CD4-positive, alpha-beta T cell treated with Interleukin-21 for 1 hour (primary cell): ENCODE results near the gene F13A1.

Source experiments
- DNase-seq: peaks from one replicate; pipeline ENCODE4 v3.0.0-alpha.2; 2020

The F13A1 gene

DNA sequence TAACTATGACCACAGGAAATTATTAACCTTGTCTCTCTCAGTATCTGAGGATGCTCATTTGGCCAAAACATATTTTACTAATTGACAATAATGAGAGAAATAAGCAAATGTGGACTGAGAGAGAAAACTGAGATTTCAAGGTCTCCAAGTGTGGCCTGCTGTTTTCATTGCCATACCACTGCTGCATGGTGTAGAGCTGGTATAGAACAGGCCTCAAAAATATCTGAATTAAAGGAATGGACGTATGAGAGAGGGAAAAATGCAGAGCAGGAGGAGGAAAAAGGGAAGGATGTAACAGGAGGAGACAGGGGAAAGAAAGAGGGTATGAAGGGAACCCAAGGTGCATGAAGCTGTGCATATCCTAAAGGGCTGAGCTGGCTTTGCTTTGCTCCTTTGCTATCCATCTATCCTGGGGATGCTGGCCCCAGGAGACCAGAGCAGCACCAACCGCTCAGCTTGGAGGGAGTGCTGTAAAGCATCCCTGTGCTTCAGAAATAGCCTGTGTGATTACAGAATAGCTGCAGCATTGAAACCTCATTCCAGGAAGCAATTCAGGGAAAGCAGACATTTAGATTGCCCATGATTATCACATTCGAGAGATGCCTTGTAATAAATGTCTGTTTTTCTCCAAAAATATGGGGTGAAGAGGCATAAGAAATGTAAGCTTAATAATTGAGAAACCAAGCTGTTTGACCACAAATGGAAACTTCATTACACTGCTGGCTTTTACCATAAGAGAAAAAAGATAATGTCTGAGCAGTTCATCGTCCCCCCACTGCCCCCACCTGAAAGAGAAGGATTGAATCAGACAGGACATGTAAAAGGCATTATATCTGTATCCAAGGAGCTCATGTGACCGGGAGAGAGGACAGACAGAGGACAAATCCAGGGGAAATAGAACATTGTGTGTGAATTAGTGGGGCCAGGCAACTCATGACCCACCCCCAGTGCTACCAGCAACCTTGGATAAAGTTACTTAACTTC lies 80.6 kb downstream of the F13A1 start:
- DNase-seq, result no peak

DNA sequence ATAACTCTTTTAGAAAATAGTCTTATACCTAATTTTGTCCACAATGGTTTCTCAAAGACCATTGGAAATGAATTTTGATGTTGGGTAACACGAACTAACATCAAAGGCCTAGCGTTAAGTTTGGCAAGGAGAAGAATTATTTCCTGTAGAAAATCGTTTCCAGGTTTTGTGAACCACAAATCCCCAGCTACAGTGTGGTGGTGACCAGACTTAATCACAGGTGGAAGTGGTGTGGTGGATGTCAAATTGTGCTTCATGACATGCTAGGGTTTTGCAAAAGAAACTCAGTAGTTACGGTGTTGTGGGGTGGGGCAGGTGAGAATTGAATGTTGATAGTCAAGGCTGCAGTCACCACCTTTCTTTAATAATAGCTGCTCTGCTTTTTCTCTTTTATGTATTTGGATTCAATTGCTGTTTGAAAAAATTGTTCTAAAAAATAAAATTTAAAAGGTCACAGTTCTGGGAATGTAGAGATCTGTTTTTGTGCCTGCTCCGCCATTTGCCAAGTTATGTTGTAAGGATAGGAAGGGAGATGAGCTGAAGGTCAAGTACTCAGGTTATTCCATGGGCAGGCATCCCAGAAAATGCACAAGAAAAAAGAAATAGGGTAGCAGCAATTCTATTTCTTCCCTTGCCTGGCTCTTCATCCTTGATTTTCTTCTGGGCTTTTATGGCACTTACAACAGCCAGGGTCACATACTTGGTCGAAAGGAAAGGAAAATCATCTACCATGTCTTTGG lies 83.6 kb downstream of the F13A1 start:
- no peak for DNase-seq

DNA sequence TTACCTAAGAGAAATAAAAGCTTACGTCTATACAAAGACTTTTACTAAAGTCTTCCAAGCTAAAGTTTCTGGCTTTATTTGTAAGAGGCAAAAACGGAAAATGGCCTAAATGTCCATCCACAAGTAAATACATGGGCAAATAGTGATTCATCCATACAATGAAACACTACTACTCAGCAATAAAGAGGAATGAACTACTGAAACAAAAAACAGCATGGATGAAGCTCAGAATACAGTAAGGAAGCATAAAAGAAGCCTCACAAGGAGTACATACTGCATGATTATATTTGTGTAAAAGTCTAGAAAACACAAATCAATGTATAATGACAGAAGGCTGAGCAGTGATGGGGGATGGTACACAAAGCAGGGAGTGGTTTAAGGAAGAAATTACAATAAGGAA lies 84.7 kb downstream of the F13A1 start:
- DNase-seq, result no peak

DNA sequence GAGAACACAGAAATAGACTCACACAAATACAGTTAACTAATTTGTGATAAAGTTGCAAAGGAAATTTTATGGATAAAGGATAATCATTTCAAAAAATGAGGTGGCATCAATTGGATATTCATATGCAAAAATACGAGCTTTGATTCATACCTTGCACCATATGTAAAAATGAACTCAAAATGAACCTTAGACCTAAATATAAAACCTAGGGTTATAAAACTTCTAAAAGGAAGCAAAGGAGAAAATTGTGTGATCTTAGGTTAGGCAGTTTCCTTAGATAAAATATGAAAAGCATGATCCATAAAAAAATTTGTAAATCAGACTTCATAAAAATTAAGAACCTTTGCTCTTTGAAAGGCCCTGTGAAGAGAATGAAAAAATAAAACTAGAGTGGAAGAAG lies 85.5 kb downstream of the F13A1 start:
- DNase-seq, result no peak

DNA sequence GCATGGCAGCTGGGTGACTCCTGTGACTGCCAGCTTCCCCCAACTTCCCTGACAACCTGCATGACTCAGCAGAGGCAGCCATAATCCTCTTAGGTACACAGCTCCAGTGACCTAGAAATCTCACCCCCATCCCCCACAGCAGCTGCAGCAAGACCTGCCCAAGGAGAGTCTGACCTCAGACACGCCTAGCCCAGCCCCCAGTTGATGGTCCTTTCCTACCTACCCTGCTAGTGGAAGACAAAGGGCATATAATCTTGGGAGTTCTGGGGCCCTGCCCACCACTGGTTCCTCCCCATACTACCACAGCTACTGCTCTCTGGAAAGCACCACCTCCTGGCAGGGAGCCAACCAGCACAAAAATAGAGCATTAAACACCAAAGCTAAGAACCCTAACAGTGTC lies 90.2 kb downstream of the F13A1 start:
- DNase-seq, result no peak

DNA sequence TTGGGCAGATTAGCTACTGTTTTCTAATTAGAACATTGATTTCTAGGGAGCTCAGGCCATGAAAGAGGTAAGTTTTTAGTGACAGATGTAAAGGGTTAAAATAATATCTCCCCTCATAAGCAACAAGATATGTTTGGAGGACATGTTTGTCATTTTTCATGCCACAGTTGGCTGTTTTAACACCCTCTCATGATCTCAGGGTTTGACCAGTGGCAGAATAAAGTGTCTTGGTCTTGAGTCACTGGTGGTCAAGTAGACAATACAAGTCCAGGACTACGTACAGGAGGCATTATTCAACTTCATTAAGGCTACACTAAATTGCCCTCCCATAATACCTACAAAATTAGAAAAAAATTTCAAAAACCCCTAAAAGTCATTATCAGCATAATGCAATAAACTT lies 92.6 kb downstream of the F13A1 start:
- DNase-seq, result no peak

DNA sequence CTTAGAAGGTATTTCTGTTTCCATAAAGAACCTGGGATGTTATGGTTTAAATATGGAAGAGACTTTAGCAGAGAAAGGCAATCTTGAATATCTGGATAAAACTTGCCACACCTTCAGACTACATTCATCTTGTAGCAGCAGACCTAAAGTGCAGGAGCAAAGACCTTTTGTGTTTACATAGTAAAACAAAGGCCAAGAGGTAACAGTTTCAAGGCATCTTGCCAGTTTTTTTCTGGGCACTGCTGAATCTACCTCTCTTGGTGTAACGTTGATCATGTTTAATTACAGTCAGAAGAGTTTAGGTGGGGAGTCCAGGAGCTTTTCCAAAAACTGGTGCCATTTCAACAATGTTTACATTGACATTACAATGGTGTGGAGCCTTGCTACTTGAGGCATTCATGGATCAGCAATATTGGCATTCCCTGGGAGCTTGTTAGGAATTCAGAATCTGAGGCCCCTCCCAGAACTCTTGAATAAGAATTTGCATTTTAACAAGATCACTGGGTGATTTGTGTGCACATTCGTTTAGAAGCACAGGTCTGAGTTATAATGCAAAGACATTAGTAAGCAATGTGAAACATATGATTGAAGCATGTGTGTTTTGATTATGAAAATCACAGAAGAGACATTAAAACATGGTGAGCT lies 94.5 kb downstream of the F13A1 start:
- no peak for DNase-seq

DNA sequence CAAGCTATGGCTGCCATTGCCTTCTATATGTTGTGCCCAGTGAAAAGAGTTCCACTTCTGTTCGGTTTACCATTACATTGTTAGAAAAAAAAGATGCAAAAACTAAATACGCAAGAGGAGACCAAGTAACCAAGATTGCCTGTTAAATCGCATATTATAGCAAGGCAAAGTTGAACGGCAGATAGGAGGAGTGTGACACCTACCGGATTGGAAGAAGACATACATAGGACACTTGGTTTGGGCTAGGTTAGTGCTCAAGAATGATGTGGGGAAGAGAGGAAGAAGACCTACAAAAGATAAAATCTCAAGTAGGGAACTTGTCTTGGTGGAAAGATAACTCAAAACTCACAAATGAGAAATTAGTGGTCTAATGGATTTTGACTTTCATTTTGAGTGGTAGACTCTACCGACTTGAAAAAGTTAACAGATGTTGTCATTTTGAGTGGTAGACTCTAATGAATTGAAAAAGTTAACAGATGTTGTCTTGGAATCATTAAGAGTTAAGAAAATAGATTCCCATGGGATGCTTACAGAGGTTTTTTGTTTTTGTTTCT lies 95.5 kb downstream of the F13A1 start:
- DNase-seq, result no peak

DNA sequence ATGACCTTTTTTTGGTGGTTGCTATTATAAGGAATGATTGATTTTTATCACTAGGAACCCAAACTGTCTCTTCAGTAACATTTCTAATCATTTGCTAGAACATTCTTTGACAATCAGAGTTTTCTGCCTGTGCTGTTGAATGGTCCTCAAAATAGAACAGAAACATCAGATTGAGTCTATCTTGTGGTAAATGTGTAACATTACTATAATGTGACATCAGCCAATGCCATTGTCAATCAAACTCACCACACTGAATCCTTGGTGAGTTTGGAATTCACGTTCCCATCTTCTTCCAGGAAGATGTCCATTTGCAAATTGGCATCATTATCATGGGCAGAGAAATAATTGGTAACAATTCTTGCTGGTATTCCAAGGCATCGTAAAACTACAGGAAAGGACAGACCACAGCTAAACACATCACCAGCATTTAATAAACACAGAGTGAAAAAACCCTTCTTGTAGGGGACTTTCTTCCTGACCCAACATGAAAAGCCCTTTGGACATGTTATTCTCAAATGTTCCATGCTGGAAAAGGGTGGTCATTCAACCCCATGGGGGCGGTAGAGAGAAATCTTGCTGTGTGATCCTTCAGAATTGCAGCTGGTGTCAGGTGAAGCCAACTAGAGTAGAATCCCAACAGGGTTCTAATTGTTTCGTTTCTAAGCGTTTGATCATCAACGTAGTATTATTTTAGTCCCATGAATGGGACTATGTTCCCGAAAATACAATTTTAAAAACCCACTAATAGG lies 98.5 kb downstream of the F13A1 start:
- DNase-seq, result no peak

DNA sequence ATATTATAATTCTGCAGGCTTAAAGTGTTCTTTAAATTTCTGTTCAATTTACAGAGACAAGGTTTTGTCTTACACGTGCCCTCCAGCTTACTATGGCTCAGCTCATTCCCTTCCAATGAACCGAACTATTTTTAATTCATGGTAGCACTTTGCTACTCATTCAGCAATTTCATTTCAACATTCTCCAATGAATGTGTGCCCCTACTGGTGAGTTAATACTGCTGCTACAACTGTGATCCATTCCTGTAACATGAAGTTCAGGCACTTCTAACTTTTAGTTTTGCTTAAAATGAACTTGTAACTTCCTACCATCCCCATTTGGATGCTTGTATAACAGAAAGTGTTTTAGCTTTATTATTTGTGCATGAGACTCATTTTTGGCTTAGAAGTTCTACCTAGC lies 99.7 kb downstream of the F13A1 start:
- no peak for DNase-seq

DNA sequence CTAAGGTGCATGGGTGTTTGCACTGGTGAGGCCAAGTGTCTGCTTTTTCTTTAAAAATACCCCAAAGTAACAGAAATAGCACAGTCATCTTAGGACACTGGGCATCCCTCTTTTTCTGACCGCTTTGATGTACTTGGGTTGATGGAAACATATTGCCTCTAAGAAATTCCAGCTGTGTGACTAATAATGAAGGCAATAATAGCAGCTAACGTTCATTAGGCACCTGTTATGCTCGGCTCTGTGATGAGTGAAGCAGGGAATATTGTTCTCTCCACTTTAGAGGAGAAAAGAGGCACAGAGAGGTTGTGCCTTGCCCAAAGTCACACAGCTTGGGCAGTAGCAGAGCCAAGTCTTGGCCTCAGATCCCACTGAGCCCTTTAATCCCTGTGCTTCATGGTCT lies 100.7 kb downstream of the F13A1 start:
- DNase-seq, result no peak

DNA sequence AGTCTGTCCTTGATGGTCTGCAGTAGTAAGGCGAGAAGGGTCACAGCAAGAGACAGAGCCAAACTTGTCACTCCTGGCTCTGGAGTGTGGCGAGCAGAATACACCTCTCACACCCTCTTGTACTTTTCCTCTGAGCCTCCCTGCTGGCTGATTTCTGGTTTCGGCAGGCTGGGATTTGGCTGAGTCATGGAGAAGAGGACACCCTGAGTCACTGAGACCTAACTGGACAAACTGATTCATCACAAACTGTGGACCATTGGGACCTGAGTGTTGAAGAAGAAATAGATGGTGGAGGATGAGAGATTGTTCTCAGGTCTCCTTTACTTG lies 101.7 kb downstream of the F13A1 start:
- DNase-seq, result no peak

DNA sequence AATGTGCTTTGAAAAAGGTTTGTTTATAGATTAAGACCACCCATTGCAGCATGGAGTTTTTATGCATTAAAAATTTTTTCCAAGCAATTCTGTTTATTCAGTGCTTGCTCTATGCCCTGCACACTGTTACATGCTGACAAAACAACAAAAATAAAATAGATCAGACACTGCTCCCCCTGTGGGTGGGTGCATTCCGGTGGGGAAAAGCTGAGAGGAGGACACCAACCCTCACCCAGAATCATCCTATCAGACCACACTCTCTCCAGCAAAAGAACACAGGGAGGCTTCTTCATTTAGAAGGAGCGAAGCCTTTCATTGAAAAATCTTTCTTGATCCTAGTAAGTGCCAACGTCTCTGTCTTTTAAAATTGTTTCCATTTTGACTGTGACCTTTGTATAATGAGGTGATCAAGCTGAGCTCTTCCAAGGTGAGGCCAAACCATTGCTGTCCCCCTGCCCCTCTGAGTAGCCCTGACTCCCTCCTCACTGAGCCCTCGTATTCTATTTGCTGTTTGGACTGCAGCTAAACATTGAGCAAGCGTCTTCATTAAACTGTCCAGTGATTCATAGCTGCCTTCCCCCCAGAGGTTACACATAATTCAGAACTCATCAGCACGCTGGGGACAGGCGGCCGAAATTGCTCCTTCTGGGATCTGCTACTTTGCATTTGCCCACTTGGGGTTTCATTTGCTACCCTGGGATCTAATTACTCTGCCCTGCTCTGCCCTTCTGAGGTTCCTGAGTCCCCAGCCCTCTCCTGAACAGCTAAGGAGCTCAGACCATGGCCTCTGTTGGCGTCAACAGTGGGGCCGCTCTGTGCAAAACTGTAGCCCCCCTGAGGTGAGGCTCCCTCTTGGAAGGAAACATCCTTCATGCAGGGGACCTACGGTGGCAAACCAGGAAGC lies 102.4 kb downstream of the F13A1 start:
- no peak for DNase-seq

DNA sequence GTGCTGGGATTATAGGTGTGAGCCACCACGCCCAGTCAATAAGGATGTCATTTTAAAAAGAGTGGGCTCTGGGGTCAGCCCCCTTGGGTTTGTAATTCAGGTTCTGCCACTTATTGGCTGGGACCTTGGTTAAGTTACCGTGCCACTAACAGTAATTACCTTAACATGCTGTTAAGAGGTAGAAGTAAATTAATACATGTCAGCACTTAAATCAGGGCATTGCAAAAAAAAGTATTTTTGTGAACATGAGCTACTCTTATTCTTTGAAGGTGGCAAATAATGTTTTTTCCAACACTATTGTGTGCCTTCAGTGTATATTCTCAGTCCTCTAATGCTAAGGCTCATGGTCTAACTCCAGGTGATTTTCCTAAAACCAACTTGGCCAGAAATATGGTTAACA lies 109.5 kb downstream of the F13A1 start:
- DNase-seq, result no peak

DNA sequence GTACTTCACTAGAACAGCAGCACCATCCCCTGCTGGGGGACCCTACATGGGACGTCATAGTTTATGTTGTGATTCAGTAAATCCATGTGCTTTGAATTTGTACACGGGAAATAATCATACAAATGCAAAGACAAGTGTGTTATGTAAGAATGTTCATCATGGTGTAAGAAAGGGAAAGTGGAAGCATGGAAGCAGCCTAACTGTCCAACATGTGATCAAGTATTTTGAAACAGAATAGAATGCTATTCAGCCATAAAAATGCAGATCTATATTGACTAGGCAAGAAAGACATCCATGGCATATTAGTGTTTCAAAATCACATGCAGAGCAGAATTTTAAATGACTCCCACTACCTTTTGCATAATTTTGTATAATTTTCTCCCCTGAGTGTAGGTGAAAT lies 117.6 kb downstream of the F13A1 start:
- no peak for DNase-seq

DNA sequence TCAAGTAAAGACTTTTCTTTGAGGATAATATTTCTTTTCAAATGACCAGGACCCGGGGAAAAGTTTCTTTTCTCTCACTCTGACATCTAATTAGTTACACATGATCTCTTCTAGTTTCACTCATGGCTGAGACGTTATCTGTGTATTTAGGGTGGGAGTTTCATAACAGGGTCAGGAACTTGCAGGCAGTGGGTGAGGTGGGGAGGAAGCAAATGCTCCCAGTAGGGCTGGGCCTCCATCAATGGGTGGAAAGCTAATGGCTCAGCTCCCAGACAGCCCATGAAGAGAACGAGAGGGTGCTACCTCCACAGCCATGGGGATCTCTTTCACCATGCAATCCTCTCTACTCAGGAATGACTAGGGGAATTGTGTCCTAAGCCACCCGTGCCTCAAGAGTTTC lies 119.3 kb downstream of the F13A1 start:
- DNase-seq, result no peak

DNA sequence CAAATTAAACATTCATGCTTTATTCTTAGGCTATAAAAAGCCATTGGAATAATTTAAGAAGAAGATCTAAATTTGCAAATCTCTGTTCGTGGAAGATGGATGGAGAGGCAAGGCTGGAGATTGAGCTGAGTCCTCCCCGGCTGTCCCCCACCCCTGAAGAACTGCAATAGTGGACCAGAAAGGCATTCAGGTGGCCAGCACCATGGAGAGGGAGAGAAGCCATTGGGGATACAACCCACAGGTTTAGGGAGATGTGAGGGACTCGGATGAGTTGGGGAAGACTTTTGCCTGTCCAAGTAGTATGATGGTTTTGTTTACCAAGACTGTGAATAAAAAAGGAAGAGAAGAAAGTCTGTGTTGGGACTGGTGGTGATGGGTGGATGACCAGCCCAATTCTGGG lies 120.8 kb downstream of the F13A1 start:
- DNase-seq, result no peak

DNA sequence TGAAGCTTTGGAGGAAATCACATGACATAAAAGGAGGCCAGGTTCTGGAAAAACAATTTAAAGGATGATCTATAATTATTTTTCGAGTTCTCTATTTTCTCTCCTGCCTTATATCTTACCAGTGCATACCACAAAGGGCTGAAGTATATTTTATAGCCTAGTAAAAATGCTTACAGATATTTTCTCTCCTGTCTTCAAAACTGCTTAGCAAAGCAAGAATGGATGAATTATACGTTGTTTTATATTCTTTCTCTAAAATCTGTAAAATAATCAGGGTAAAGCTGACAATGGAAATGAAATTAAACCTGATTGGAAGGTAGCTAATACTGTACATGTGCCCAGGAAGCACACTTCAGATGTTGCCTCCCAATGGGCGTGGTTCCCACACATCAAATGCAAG lies 123.7 kb downstream of the F13A1 start:
- no peak for DNase-seq

DNA sequence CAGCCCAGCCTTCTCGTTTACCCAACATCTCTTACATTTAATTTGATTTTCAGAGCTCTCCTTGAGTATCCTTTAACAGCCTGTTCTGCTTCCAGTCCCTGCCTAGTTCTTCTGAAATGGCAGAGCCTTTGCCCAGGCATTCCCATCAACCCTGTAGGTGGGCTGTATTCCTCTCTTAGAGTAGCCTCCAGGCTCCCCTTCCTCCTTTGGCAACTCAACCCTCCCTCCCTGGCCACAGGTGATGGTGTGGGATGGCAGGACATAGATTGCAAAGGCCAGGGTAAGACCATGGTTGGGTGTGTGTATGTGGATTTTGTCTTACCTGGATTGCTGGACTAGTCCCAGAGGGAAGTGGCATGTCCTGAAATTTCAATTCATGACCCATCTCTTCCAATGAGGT lies 125.4 kb downstream of the F13A1 start:
- DNase-seq, result no peak

DNA sequence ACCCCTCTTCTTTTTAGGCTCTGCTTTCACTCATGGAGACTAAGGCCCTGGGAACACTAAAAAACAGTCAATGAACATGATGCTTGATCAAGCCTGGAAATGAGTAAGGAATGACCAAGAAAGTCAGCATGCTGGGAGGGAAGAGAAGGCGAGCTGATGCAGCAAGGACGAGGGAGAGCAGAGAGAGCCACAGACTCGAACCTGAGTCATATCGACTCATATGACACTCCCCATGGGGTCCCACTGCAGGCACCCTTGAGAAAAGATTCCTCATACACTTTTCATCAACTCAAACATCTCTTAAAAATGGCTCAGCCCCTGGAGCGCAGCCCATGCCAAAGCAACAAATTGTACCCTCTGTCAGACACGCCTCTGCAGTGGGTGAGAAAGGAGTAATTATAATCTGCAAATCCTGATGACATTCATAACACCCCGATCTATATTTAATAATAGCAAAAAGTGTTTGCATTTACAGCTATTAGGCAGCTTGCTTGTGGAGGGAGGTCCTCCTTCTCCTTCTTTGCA lies 127.2 kb downstream of the F13A1 start:
- DNase-seq, result no peak

DNA sequence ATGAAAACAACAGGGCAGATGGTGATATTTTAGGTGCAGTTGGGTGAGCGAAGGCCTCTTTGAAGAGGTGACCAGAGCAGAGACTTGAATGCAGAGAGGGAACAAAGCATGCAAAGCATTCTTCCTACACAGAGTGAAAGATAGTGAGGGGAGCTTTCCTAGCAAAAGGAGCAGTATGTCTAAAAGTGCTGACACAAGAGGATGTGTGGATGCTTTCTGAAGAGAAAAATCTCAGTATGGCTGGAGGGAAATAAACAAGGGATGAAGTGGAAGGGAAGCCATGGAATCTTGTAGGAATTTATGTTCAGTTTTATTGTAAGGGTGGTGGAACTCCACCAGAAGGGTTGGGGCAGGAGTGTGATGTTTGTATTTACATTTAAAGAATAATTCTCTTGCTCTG lies 128.6 kb downstream of the F13A1 start:
- no peak for DNase-seq

DNA sequence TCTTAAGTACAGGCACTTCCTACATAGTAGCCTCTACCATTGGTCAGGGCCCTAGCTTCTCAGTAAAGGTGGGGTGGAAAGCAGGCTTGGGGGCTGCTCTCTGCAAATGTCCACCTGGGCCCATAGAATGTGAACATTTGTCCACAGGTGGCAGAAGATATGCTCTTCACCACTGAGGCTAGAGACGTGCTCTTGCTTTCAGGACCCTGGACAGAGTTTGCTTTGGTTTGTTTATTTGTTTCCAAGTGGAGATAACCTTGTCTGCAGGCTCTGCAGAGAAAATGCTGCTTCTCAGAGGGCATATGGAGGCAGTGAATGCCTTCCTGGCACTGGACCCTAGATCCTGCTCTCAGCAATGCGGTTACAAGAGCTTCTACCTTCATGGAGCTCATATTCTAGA lies 129.0 kb downstream of the F13A1 start:
- DNase-seq, result no peak
